HCEC 1CT (cell line): ENCODE measurements around the gene THADA.
"Not testable (repeated sequence)": the region's sequence is repeated elsewhere in the genome, so short reads cannot be mapped to it uniquely, and the experiment has no call there.

Experiments used
- DNase-seq: peaks from one replicate; pipeline ENCODE4 v3.0.0-alpha.2; 2017

The THADA gene

DNA sequence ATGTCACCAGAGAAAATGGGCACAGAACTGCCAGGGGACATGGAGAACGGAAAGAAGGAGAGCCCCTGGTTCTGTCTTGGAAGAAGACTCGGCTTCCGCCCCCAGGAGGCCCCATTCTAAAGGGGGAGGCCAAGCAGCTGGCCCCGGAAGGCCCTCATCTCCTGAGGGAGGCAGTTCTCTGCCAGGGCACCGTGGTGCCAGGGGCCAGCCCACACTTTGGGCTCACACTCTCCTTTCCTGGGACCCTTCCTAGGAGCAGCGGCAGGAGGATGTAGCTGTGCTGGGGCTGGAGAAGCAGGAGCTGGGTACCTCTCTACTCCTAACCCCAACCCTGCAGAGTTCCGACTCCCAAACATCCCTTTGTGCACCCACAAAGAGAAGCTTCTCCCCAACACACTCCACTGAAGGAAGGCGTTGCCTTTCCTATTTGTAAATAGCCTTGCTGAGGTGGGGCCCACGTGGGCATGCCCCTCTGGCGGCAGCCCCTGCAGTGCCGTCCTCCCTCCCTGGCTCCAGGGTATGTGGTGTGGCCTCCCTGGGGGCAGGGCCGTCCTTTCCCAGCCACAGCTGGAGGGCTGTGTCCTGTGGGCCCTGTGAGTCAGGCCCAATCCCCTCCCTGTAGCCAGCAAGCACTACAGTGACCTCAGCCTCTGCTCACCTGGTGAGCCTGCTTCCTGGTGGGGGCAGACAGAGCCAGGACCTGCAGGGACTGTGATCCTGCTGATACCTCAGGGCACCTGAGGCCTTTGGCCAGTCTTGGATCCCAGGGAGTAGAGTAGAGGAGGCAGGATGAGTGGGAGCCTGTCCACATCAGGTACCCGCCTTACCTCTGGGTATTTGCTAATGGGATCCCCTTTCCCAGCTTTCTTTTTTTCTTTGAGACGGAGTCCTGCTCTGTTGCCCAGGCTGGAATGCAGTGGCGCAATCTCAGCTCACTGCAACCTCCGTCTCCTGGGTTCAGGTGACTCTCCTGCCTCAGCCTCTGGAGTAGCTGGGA is 396.0 kb downstream of the THADA start:
- no peak for DNase-seq

- no peak for DNase-seq
These were observed 397.6 kb downstream of the THADA start for GRCh38 chr2:43198263-43198662.

GRCh38 chr2:43197588-43197896 is 398.3 kb downstream of the THADA start:
- no peak for DNase-seq

GRCh38 chr2:43196768-43197587 is 398.9 kb downstream of the THADA start:
- DNase-seq, result no peak

GRCh38 chr2:43194121-43194869 is 401.5 kb downstream of the THADA start:
- no peak for DNase-seq

- DNase-seq, result no peak
These were observed 402.2 kb downstream of the THADA start for GRCh38 chr2:43193652-43194120.

- no peak for DNase-seq
These were observed 402.8 kb downstream of the THADA start for GRCh38 chr2:43192744-43193651.

DNA sequence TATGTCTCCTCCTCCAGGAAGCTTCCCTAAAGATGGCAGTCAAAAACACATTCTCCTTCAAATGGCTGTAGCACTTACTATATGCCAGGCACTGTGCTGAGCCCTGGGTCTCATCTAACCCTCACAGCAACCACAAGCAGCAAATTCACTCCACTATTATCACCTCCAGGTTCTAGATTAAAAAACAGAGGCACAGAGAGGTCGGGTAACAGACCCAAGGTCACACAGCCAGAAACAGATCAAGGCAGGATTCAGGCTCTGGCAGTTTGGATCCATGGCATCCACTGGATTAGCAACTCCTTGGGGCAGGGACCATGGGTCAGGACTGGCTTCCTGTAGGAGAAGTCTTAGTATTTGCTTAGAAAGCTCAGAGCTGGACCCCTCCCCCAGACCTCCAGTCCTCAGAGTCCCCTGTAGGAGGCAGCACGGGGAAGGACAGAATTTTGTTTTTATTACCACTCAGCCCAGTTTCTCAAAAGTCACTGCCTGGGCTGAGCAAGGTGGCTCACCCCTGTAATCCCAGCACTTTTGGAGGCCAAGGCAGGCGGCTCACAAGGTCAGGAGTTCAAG is 403.8 kb downstream of the THADA start:
- DNase-seq, result no peak

DNA sequence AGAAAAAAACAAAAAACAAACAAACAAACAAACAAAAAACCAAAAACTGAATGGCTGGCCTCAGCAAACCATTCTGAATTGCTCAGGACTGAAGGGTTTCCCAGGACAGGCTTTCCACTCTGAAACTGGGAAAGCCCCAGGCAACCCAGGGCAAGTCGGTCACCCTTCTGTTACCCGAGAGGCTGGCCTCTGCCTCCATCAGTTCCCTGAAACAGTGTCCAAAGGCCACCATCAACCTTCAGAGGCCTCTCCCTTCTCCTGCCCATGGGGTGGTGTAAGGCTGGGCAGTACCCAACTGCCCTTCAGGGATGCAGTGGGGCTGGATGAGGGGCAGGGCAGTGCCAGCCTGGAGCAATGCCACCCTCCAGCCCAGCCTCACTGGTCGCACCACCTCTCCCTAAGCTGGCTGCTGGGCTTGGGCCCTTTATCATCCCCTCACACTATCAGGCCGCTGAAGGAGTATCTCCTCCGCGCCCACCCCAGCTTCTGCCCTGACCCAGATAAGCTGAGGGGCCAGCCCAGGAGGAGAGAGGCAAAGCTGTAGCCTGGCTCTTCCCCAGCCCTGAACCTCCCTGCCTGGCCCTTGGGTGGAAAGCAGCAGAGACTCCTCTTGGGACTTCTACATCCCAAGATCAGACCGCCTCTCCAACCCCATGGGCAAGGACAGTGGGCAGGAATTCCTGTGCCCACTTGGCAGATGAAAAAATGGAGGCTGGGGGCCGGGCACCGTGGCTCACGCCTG is 405.4 kb downstream of the THADA start:
- DNase-seq, result no peak

DNA sequence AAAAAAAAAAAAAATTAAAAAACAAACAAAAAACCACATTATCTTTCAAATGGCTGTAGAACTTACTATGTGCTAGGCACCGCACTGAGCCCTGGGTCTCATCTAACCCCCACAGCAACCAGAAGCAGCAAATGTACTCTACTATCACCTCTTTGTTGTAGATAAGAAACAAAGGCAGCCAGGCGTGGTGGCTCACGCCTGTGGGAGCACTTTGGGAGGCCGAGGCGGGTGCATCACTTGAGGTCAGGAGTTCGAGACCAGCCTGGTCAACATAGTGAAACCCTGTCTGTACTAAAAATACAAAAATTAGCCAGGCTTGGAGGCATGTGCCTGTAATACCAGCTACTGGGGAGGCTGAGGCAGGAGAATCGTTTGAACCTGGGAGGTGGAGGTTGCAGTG is 406.0 kb downstream of the THADA start:
- DNase-seq, result not testable (repeated sequence)

- DNase-seq, result no peak
These were observed 407.1 kb downstream of the THADA start for GRCh38 chr2:43188561-43189386.

DNA sequence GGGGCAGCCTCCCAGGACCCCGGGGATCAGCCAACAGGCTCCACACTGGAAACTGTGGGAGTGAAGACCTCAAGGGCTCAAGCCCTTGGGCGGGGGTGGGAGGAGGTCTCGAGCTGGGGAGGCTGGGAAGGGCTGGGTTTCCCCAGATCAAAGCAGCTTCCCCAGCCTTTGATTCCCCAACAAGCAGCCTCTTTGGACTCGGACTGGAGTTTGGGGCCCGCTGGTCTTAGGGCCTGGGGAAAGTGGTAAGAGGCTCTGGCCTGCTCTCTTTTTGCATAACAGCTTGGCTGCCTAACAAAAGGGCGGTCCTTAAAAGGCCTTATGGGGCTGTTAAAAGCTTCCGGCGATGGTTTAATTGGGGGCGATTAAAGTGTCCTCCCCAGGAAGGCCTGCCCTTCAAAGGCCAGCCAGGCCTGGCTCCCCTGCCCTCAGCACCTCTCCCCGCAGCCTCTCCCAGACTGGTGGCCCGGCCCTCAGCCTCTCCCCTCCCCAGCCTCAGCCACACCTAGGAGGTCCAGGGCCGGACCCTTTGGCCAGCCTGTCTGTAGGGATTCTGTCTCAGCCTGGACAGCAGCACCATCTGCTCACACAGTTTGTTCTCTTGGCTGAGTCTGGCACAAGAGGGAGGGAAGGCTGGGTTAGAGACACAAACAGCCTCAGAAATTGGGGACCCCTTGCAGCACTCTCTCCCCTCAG is 409.0 kb downstream of the THADA start:
- DNase-seq, result no peak

DNA sequence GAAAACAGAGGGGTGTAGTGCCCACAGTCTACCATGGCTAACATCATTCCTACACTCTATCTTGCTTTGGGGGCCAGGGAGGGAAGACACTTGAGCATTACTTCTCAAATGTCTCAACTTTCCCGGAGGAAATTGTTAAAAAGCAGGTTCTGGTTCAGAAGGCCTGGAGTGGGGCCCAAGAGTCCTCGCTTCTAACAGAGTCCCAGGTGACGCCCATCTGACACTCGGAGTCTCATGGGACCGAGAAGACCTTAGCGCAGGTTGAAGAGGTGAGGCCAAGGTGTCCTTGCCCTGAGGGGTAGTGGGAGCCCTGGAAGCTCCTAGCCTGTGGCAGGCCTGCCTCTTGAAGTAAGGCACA is 409.5 kb downstream of the THADA start:
- no peak for DNase-seq

- DNase-seq, result peak; percentile 24
These were observed 410.7 kb downstream of the THADA start for GRCh38 chr2:43185146-43185545.

DNA sequence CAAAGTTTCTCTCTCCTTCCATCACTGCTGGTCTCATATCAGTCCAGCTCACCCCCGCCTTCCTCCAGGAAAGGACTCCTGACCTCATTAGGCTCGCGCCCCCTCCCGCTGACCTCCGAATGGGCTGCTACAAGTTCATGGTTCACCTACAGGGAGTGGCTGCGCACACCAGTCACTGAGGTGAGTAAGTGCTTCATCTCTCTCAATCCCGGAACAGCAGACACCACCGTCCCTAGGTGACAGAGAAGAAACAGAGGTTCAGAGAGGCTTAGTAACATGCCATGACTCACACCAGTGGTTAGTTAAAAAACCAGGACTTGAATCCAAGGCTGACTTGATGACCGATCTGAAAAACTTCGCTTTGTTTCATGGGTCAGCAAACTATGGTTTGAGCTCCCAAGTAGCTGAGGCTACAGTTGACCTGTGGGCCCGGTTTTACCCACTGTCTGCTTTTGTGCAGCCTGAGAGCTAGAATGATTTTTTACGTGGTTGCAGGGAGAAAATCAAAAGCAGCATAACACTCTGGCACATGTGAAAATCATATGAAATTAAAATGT is 411.4 kb downstream of the THADA start:
- DNase-seq, result peak; percentile 70

DNA sequence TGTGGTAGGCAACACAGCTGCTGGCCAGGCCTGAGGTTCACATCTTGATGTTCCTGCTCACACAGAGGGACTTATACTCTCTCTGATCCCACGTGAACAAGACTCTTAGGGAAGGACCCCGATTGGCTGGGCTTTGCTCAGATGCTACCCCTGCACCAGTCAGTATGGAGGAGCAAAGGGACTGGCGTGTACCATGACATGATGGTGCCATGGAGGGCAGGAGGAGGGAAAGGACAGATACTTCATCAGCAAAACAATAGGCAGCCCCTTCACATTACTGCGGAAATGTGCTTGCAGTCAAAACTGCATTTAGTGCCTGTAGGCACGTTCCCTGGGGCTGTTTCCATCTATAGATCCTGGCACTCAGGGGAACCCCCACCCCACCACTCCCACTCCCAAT is 412.1 kb downstream of the THADA start:
- DNase-seq, result no peak

DNA sequence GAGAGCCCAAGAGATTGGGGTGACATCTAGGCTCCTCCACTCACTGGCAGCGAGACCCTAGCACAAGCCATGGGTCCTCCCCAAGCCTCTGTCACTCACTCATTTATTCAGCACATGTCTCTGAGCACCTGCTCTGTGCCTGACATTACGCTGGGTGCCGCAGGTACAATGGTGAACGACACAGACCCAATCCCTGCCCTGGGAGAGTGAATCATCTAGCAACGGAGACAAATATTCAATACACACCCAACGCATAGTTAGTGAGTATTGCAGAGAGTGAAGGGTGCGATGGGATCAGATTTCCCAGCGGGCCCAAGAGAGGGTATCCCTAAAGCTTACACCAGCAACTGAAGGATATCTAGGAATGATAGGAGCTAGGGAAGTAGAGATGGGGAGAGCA is 414.9 kb downstream of the THADA start:
- no peak for DNase-seq
